ENCODE data around the gene TENM4.

GRCh38 chr11:78802058-78802761 is 638.6 kb downstream of the TENM4 start:
- no peak for TF ChIP-seq ESRRG (CRISPR knock-in tag; IDR thresholded peaks at IDR 0.05)
- no peak for TF ChIP-seq RARB (CRISPR knock-in tag; IDR thresholded peaks at IDR 0.05)
- no peak for TF ChIP-seq ZNF70 (CRISPR knock-in tag; IDR thresholded peaks at IDR 0.05)
- TF ChIP-seq ZNF8 (CRISPR knock-in tag; IDR thresholded peaks at IDR 0.05) = no peak
- TF ChIP-seq GLIS3 (CRISPR knock-in tag; IDR thresholded peaks at IDR 0.05) = no peak
- no peak for TF ChIP-seq OSR1 (CRISPR knock-in tag; IDR thresholded peaks at IDR 0.05)
- no peak for TF ChIP-seq PATZ1 (CRISPR knock-in tag; IDR thresholded peaks at IDR 0.05; ENCODE audit: borderline replicate concordance)
- peak; percentile 40; the same call in 1 of the 2 replicates for TF ChIP-seq ISL1 (CRISPR knock-in tag; IDR thresholded peaks at IDR 0.05)
- no peak for TF ChIP-seq CSRNP3 (CRISPR knock-in tag; IDR thresholded peaks at IDR 0.05)
- no peak for TF ChIP-seq ZC3H10 (CRISPR knock-in tag; IDR thresholded peaks at IDR 0.05)
- TF ChIP-seq CREB5 (CRISPR knock-in tag; IDR thresholded peaks at IDR 0.05; ENCODE audit: low read depth) = no peak
- no peak for TF ChIP-seq ARNTL (CRISPR knock-in tag; IDR thresholded peaks at IDR 0.05; ENCODE audit: borderline replicate concordance, low read depth)
